Pancreas (tissue), 10 donors: ENCODE results near the gene NR3C2. TPM values are rescaled to one million over a fixed set of nuclear protein-coding genes. Genes with fewer than 3 reads are reported as not detected.
A peak's percentile ranks its signal among the peaks of the same experiment; 100 is the strongest.

ENCODE experiments used
- ATAC-seq, 4 donors: fragments of 200-7000 bp; cut with Tn5 transposase; one replicate each; pipeline versions ENCODE4 v1.8.0 to v1.9.1; 2020; ENCODE audit warnings: mild to moderate bottlenecking in 4 of 4, moderate library complexity in 4 of 4
- DNase-seq, 6 donors: peaks; one replicate each; pipeline ENCODE4 v3.0.0-alpha.2; 2020
- FAIRE-seq: peaks from 2 replicates; lab custom pipeline; 2012; peaks lifted over from hg19 to GRCh38; lab: Jason Lieb, UNC
- H3K27ac ChIP-seq, 4 donors: fragments of 200-600 bp; sonication (generic); 1 replicate in 3 of 4; 2 replicates in 1 of 4; pipeline versions ENCODE4 v1.5.0 to v1.8.0; 2020
- H3K27me3 ChIP-seq, 4 donors: fragments of 200-600 bp; one replicate each; pipeline ENCODE4 v1.8.0; 2021
- H3K36me3 ChIP-seq, 3 donors: fragments of 200-600 bp; sonication (generic) in 1 of 3; one replicate each; pipeline versions ENCODE4 v1.5.0 to v1.8.0; 2020 to 2021
- H3K4me1 ChIP-seq, 3 donors: fragments of 200-600 bp; one replicate each; pipeline ENCODE4 v1.8.0; 2021
- H3K4me3 ChIP-seq, 4 donors: fragments of 200-600 bp; sonication (generic) in 2 of 4; one replicate each; pipeline versions ENCODE4 v1.5.0 to v1.8.0; 2020 to 2021
- H3K9me3 ChIP-seq, 4 donors: fragments of 200-600 bp; one replicate each; pipeline ENCODE4 v1.8.0; 2021
- WGBS, 2 donors: extraction: QIAGEN DNeasy Blood & Tissue Kit; methylation state at CpG; one replicate each; pipeline ENCODE4 v1.1.7; 2013; 5-methylcytosine and 5-hydroxymethylcytosine counted together
- intact Hi-C, 3 donors: fragments of 100-400 bp; cut with DNase I; formaldehyde crosslinking; loops; one replicate each; pipeline versions ENCODE4 v1.11.1 to v1.14.2; 2022
- polyA plus RNA-seq, 2 donors: library from polyadenylated mRNA; stranded (reverse); fragments of 200-250 nt; gene quantifications; one replicate each; pipeline ENCODE4 v1.2.3, GENCODE V29; 2013
- total RNA-seq, 6 donors: library from RNA; stranded (reverse); fragmentation: NEBNext Ultra II Directional in 4 of 6; extraction: Animal tissue kit (Norgen Biotek cat#: 25700) in 4 of 6; gene quantifications; one replicate each; pipeline versions ENCODE4 v1.2.1 to v1.2.4, GENCODE V29; 2021 to 2023
- TF ChIP-seq, protein P1 (sequence below), 4 donors: fragments of 200-600 bp; sonication (generic) in 3 of 4; IDR thresholded peaks; one replicate each; pipeline versions ENCODE4 v1.5.0 to v1.8.0; 2021; ENCODE audit warnings: antibody characterized with exemption in 4 of 4
- donor health status: healthy with polysubstance abuse.
- donor health status: DM: no; HTN: no; CAD: no; lungs with moderate emphysema.
- donor health status: DM: no; HTN: no; CAD: no.
- donor health status: control.
- donor health status: control.
- donor health status: Bipolar disorder and iron deficiency.
- donor health status: DM: yes; HTN: yes; CAD: no.
- donor health status: DM: no; HTN: no; CAD: no.
- donor health status: DM: no; HTN: no; CAD: no.
- donor health status: DM: yes; HTN: yes; CAD: no.

Gene NR3C2
- total and polyA plus RNA-seq, 8 donors = 2.5 to 15.7 (median 12.5) TPM

DNA sequence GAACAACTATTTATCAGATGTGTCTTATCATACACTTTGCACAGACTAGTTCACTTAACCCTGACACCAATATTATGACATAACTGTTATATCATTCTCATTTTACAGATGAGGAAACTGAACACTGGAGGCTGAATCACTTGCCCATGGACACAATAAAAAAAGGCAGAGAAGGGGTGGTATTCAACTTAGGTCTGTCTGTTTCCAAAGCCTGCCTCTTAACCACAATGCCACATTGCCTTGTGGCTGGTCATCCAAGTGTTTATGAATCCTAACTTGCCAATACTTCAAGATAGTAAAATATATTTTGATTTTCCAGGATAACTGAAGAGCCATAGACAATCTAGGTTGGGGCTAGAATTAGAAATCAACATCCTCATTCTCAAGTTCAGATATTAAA, 327.8 kb downstream of the NR3C2 start:
- Histone ChIP-seq H3K27ac (no peak overlapping the region), H3K9me3 (no peaks in the 10 kb centered on the region), H3K4me3 (no peak overlapping the region), H3K27me3 (no peaks in the 10 kb centered on the region), H3K4me1 (peaks cover 0 to 3% (median 0%) of the 10 kb centered on the region in 3 donors), H3K36me3 (peaks cover 0 to 22% (median 4%) of the 10 kb centered on the region in 3 donors)
- DNase-seq = no peak
- ATAC-seq = no peak
- intact Hi-C loops = no loop called here
- TF ChIP-seq, protein P1, sequence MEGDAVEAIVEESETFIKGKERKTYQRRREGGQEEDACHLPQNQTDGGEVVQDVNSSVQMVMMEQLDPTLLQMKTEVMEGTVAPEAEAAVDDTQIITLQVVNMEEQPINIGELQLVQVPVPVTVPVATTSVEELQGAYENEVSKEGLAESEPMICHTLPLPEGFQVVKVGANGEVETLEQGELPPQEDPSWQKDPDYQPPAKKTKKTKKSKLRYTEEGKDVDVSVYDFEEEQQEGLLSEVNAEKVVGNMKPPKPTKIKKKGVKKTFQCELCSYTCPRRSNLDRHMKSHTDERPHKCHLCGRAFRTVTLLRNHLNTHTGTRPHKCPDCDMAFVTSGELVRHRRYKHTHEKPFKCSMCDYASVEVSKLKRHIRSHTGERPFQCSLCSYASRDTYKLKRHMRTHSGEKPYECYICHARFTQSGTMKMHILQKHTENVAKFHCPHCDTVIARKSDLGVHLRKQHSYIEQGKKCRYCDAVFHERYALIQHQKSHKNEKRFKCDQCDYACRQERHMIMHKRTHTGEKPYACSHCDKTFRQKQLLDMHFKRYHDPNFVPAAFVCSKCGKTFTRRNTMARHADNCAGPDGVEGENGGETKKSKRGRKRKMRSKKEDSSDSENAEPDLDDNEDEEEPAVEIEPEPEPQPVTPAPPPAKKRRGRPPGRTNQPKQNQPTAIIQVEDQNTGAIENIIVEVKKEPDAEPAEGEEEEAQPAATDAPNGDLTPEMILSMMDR (IDR thresholded peaks at IDR 0.05) = no peak
- no peak for FAIRE-seq

- peaks cover 0 to 3% (median 0%) of the 10 kb centered on the region in 3 donors for H3K4me1 ChIP-seq
- H3K36me3 ChIP-seq = peaks cover 0 to 30% (median 4%) of the 10 kb centered on the region in 3 donors
- no peaks in the 10 kb centered on the region for H3K27me3 ChIP-seq
- intact Hi-C loops = no loop called here
- WGBS, 2 donors = 82% methylated on average over 4 of the region's 4 CpGs
- H3K27ac ChIP-seq = no peak overlapping the region
- no peak for FAIRE-seq
- peak in 2 of 4 donors; percentile 25 to 61 for ATAC-seq
- H3K9me3 ChIP-seq = no peaks in the 10 kb centered on the region
- TF ChIP-seq, protein P1 (IDR thresholded peaks at IDR 0.05) = no peak
- DNase-seq = no peak
- H3K4me3 ChIP-seq = no peak overlapping the region
These were observed 329.8 kb downstream of the NR3C2 start for GRCh38 chr4:148112231-148112982.

GRCh38 chr4:148110169-148110568, 332.0 kb downstream of the NR3C2 start:
- TF ChIP-seq, protein P1 (IDR thresholded peaks at IDR 0.05) = no peak
- ATAC-seq (no peak), FAIRE-seq (no peak), DNase-seq (no peak)
- H3K27ac ChIP-seq = no peak overlapping the region
- 99 to 100% methylated on average over 3 of the region's 3 CpGs for WGBS, 2 donors
- H3K4me1 ChIP-seq = no peaks in the 10 kb centered on the region
- no peaks in the 10 kb centered on the region for H3K27me3 ChIP-seq
- peaks cover 0 to 30% (median 4%) of the 10 kb centered on the region in 3 donors for H3K36me3 ChIP-seq
- H3K4me3 ChIP-seq = no peak overlapping the region
- intact Hi-C loops = no loop called here
- no peaks in the 10 kb centered on the region for H3K9me3 ChIP-seq

DNA sequence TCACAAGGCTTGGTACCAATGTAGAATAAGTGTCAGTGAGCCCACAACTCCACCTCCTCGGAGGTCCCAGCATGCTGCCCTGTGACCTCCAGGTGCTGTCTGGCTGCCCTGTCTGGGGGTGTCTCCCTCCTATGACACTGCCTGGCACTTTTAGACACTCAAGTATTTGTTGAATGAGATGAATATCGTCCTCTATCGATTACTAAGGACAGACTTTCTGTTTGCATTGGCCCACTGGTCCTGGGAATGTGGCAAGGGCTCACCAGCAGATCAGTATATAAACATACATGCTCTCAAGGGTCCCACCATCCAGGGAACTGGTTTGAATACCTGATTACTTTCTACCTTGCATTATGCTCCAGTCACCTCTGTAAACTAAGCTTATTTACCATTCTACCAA, 333.0 kb downstream of the NR3C2 start:
- FAIRE-seq = no peak
- Histone ChIP-seq H3K4me1 (no peaks in the 10 kb centered on the region), H3K27ac (no peak overlapping the region), H3K36me3 (peaks cover 0 to 30% (median 0%) of the 10 kb centered on the region in 3 donors), H3K27me3 (no peaks in the 10 kb centered on the region), H3K4me3 (no peak overlapping the region), H3K9me3 (no peaks in the 10 kb centered on the region)
- TF ChIP-seq, protein P1 (IDR thresholded peaks at IDR 0.05) = no peak
- WGBS, 2 donors = 56 to 61% methylated on average over 3 of the region's 3 CpGs
- intact Hi-C loops = no loop called here
- ATAC-seq = no peak
- DNase-seq = no peak

- Histone ChIP-seq H3K27ac (no peak overlapping the region), H3K36me3 (peaks cover 0 to 30% (median 0%) of the 10 kb centered on the region in 3 donors), H3K9me3 (no peaks in the 10 kb centered on the region), H3K27me3 (no peaks in the 10 kb centered on the region), H3K4me1 (no peaks in the 10 kb centered on the region), H3K4me3 (no peak overlapping the region)
- 88 to 96% methylated on average over 7 of the region's 7 CpGs for WGBS, 2 donors
- DNase-seq = no peak
- TF ChIP-seq, protein P1 (IDR thresholded peaks at IDR 0.05) = no peak
- ATAC-seq = no peak
- no peak for FAIRE-seq
- intact Hi-C loops = no loop called here
These were observed 333.4 kb downstream of the NR3C2 start for GRCh38 chr4:148108766-148109165.
